Thyroid gland (tissue), 4 donors: ENCODE measurements around the gene IRX6.

Experiments
- CTCF ChIP-seq, 6 experiments: fragments of 200-600 bp in 3 of 6; fragments of 450-650 bp in 3 of 6; sonication (generic) in 3 of 6; IDR thresholded peaks; one replicate each; pipeline ENCODE4 v1.5.1; 2016 to 2019; ENCODE audit warnings: antibody characterized with exemption in 6 of 6, mild to moderate bottlenecking in 2 of 6, inconsistent platforms in 1 of 6, moderate library complexity in 1 of 6
- POLR2A ChIP-seq, 2 donors: fragments of 450-650 bp; IDR thresholded peaks; one replicate each; pipeline ENCODE4 v1.6.1; 2017; ENCODE audit warnings: antibody characterized with exemption in 2 of 2, mild to moderate bottlenecking in 2 of 2, moderate library complexity in 1 of 2

GRCh38 chr16:55282441-55282840 is 41.6 kb upstream of the IRX6 start:
- TF ChIP-seq CTCF (IDR thresholded peaks at IDR 0.05) (no peak), POLR2A (IDR thresholded peaks at IDR 0.05) (no peak)
